ENCODE results near the gene BCAM.

Gene BCAM

GRCh38 chr19:44867578-44867977 is 58.7 kb downstream of the BCAM start:
- no peaks in the 10 kb centered on the region for H3K4me1 ChIP-seq (ENCODE audit: control insufficient read depth, insufficient read depth, low read length, poor library complexity, severe bottlenecking)
- H3K36me3 ChIP-seq (ENCODE audit: control insufficient read depth, insufficient read depth, low read length): no peaks in the 10 kb centered on the region
- H3K9me3 ChIP-seq (ENCODE audit: control insufficient read depth, low read length): no peaks in the 10 kb centered on the region
- no peak overlapping the region for H3K4me3 ChIP-seq (ENCODE audit: insufficient read depth, low read depth, low read length, poor library complexity, severe bottlenecking)
- no peaks in the 10 kb centered on the region for H3K27me3 ChIP-seq (replicated peaks; ENCODE audit: control insufficient read depth, insufficient read depth, low read length, poor library complexity, severe bottlenecking)
- H3K27ac ChIP-seq (ENCODE audit: insufficient read depth, low read length, poor library complexity, severe bottlenecking): no peak overlapping the region
- no peak for DNase-seq

DNA sequence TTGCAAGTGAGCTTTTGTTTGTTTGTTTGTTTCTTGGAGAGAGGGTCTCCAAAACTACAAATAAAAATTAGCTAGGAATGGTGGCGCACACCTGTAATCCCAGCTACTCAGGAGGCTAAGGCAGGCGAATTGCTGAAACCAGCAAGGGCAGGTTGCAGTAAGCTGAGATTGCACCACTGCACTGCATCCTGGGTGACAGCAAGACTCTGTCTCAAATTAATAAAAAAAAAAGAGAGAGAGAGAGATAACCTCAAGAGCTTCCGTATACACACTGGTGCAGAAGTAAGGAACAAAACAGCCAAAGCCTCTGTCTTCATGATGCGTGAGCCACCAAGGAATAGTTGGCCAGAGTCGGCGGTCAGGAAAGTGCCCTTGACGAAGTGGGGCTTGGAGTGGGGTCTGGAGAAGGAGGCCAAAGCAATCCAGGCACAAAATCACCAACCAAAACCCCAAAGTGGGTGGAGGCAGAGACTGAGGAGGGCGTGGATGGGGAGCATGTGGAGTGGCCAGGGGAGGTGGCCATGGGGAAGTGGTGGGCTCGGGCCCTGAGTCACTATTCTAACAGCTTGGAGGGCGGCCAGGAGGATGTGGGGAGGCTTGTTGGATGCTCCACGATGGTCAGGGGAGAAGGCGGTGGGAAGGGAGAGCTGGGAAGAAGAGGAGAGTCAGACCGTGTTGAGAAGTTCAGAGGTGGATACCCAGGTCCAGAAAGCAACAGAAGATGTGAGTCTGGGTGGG is 61.0 kb downstream of the BCAM start:
- Histone ChIP-seq H3K4me1 (ENCODE audit: control insufficient read depth, insufficient read depth, low read length, poor library complexity, severe bottlenecking) (no peaks in the 10 kb centered on the region), H3K4me3 (ENCODE audit: insufficient read depth, low read depth, low read length, poor library complexity, severe bottlenecking) (no peak overlapping the region), H3K36me3 (ENCODE audit: control insufficient read depth, insufficient read depth, low read length) (no peaks in the 10 kb centered on the region), H3K9me3 (ENCODE audit: control insufficient read depth, low read length) (no peaks in the 10 kb centered on the region), H3K27ac (ENCODE audit: insufficient read depth, low read length, poor library complexity, severe bottlenecking) (no peak overlapping the region), H3K27me3 (replicated peaks; ENCODE audit: control insufficient read depth, insufficient read depth, low read length, poor library complexity, severe bottlenecking) (no peaks in the 10 kb centered on the region)
- no peak for DNase-seq
